ENCODE results near the gene NOS1AP. TPM values are rescaled to one million over a fixed set of nuclear protein-coding genes. Genes with fewer than 3 reads are reported as not detected.

The NOS1AP gene
- total and polyA plus RNA-seq, 2 experiments from 2014 or later = 5.8 to 6.6 TPM

DNA sequence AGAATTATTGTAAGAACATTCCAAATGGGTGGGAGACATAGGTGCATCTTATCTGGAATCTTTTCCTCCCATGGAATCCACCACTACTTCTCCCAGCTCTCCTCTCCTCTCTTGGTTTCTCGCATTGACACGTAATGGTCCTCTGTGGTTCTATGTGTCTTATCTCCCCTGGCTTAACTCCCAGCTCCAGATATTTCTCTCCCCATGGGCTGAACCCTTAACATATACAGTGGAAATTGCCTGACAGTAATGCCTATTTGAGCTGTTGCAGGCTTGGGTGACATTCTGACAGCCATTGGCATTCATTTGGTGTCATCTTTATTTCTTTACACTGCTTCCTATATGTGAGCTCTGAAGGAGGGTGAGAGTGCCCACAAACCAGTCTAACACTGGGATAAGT is 188.9 kb downstream of the NOS1AP start (continued):
- no peak for TF ChIP-seq ZNF462 (CRISPR knock-in tag; IDR thresholded peaks at IDR 0.05)
- no peak for TF ChIP-seq EZH2 (IDR thresholded peaks at IDR 0.05; ENCODE audit: low read depth, unreplicated experiment)
- TF ChIP-seq, protein P1, sequence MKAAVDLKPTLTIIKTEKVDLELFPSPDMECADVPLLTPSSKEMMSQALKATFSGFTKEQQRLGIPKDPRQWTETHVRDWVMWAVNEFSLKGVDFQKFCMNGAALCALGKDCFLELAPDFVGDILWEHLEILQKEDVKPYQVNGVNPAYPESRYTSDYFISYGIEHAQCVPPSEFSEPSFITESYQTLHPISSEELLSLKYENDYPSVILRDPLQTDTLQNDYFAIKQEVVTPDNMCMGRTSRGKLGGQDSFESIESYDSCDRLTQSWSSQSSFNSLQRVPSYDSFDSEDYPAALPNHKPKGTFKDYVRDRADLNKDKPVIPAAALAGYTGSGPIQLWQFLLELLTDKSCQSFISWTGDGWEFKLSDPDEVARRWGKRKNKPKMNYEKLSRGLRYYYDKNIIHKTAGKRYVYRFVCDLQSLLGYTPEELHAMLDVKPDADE (IDR thresholded peaks at IDR 0.05) = no peak
- no peak for TF ChIP-seq POLR2AphosphoS5 (IDR thresholded peaks at IDR 0.05; ENCODE audit: low read depth)
- TF ChIP-seq CREB1 (CRISPR knock-in tag; IDR thresholded peaks at IDR 0.05; ENCODE audit: low read depth) = no peak
- TF ChIP-seq ZNF114 (CRISPR knock-in tag; IDR thresholded peaks at IDR 0.05) = no peak
- TF ChIP-seq, protein P2, sequence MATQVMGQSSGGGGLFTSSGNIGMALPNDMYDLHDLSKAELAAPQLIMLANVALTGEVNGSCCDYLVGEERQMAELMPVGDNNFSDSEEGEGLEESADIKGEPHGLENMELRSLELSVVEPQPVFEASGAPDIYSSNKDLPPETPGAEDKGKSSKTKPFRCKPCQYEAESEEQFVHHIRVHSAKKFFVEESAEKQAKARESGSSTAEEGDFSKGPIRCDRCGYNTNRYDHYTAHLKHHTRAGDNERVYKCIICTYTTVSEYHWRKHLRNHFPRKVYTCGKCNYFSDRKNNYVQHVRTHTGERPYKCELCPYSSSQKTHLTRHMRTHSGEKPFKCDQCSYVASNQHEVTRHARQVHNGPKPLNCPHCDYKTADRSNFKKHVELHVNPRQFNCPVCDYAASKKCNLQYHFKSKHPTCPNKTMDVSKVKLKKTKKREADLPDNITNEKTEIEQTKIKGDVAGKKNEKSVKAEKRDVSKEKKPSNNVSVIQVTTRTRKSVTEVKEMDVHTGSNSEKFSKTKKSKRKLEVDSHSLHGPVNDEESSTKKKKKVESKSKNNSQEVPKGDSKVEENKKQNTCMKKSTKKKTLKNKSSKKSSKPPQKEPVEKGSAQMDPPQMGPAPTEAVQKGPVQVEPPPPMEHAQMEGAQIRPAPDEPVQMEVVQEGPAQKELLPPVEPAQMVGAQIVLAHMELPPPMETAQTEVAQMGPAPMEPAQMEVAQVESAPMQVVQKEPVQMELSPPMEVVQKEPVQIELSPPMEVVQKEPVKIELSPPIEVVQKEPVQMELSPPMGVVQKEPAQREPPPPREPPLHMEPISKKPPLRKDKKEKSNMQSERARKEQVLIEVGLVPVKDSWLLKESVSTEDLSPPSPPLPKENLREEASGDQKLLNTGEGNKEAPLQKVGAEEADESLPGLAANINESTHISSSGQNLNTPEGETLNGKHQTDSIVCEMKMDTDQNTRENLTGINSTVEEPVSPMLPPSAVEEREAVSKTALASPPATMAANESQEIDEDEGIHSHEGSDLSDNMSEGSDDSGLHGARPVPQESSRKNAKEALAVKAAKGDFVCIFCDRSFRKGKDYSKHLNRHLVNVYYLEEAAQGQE (IDR thresholded peaks at IDR 0.05; ENCODE audit: unreplicated experiment) = no peak
- TF ChIP-seq JUNB (IDR thresholded peaks at IDR 0.05; ENCODE audit: unreplicated experiment) = no peak
- TF ChIP-seq NANOG (IDR thresholded peaks at IDR 0.05; ENCODE audit: borderline replicate concordance) = no peak
